Effector CD4-positive, alpha-beta T cell (primary cell): Measurements from ENCODE around the gene MTCL3.
A peak's percentile ranks its signal among the peaks of the same experiment; 100 is the strongest.

Experiments
- DNase-seq: peaks from one replicate; pipeline ENCODE4 v3.0.0-alpha.2; 2020

Gene MTCL3

DNA sequence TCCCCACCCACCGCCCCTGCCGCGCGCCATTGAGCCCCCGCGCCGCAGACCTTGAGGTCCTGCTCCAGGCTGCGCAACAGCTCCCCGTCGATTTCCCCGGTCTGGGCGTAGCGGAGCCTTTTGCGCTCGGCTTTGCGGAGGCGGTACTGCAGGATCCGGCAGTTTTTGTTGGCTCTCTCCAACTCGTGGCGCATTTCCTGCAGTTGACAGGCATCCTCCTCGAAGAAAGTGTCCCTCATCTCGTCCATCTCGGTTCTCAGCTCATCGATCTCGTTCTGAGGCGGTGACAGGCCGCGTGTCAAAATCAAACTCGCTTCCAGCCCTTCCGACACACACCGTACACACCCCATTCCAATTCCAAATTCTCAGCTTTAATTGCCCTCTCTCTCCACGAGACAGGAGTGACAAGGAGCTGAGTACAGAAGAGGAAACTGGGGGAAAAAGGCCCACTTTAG lies 4.3 kb downstream of the MTCL3 start:
- DNase-seq: peak; percentile 35

DNA sequence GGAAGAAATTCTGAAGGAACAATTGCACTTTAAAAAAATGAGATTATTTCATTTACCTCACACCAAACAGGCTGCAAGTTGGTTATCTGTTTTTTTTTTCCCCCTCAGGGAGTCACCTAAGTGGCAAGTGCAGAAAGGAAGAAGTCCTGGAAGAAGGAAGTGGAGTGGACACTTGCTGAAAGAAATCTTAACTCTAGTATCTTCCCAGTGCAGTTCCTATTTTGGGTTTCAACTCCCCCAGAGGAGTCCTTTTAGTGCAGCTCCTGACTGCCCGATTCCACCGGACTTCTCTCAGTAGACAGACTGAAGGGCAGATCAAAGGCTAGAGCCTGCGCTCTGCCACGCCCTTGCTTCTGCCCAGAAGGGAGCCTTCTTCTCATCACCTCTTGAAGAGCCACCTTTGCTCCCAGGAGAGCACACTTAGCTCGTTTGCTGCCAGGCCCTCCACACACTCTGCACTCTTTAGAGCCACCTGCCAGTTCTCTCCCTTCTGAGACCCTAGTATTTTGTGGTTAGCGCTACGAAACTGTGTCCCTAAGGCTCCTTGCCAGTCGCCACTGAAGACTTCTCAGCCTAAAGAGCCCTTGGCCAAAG lies 4.9 kb downstream of the MTCL3 start:
- DNase-seq: no peak

DNA sequence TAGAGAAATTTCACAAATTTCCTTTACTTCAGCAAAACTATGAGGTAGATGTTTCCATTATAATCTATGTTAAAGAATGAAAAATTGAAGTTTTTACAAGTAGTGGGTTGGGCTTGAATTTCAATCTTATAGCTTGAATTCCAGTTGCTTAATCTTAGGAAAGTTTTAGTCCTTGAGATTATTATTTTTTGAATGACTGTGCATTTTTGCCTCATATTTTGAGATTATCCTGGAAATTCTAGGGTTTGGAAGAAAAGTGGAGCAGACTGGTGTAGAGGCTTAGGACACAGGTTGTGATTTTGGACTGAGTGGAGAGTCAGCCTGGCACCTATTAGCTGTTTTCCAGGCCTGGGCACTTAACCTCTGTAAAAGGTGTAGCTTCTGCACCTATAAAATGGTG lies 5.7 kb downstream of the MTCL3 start:
- no peak for DNase-seq

DNA sequence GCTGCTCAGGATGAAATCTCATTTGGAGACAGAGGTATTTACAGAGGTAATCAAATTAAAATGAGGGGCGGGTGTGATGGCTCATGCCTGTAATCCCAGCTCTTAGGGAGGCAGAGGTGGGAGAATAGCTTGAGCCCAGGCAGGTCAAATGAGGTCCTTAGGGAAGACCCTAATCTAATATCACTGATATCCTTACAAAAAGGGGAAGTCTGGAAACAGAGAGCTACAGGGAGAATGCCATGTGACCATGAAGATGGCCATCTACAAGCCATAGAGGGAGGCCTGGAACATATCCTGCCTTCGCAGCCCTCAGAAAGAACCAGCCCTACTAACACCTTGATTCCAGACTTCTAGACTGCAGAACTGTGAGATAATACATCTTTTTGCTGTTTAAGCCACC lies 8.3 kb downstream of the MTCL3 start:
- no peak for DNase-seq

DNA sequence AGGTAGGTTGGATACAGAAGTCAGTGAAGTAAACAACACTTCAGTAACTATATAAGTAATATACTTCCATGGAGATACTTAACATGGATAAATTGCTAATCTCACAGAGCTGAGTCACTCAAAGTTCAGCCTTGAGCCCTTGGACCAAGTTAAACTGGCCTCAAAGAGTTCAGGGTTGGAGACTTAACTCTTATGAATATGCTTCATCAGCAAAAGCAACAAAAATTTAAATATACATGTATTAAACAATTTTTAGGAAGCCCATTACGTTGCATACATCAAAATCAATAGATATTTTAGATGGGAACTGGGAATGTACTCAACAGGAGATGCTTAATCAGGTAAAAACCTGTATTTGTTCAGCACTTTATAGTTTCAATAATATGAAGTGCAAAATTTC lies 12.2 kb downstream of the MTCL3 start:
- no peak for DNase-seq

DNA sequence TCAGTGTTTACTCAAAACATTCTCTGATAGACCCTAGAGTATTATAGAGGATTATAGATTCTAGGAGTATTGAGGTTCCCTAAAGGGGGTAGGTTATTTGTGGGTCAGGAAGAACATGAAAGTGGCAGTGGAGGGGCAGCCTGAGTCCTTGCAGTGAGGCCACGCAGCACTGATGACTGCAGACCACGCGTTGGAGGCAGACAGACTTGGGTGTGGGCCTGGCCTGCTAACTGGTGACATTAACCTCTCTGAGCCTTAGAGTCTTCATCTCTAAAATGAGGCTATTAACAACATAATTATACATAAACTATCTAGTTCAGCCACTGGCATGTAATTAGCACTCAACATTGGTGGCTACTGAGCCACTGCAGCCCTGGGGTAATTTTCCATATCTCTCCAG lies 16.1 kb downstream of the MTCL3 start:
- DNase-seq: no peak

DNA sequence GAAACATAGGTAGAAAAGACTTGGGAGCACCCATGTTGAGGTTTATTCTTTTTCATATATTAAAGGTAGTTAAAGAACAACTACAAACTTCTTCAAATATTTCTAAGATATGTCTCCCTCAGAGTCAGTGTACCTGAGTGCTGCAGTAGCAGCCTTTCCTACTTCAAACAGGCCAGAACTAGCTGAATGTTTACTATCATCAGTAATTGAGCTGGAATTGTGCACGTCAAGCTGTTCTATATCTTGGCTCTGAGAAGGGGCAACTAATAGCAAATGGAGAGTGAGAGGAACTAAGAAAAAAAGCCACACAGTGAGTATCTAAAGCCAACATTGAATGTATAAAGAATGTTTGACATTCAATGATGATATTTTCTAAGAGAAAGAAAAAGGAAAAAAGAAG lies 21.7 kb downstream of the MTCL3 start:
- no peak for DNase-seq

DNA sequence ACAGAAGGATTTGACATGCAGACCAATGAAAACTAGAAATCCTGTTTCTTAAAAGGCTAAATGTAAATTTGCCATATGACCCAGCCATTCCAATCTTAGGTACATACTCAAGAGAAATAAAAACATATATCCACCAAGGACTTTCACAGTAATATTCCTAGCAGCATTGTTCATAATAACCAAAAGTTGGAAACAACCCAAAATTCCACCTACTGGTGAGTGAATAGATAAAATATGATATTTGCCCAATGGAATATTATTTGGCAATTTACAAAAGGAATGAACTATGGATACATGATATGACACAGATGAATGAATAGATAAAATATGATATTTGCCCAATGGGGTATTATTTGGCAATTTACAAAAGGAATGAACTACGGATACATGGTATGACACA lies 22.7 kb downstream of the MTCL3 start:
- DNase-seq: no peak

DNA sequence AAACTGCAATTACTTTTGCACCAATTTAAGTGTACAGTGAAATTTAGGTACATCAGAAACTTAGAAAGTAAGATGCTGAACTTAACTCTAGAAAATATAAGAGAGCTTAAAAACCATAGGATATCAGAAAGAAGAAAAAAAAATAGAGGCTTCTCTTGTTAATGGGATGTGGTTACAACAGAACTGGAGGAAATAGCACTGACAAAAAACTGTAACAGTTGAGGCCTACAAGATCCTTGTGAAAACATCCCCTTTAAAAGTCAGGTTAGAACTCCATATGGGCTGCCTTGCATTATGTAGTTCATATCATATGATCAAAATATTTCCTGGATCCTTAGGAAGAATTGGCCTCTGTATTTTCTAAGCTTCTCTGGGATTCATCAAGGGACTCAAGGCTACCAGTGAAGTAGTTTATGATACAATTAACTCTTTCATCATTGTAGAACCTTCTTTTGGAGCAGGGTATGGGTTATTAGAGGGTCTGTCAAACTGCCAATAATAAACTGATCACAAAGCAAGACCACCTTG lies 24.8 kb downstream of the MTCL3 start:
- DNase-seq: no peak

DNA sequence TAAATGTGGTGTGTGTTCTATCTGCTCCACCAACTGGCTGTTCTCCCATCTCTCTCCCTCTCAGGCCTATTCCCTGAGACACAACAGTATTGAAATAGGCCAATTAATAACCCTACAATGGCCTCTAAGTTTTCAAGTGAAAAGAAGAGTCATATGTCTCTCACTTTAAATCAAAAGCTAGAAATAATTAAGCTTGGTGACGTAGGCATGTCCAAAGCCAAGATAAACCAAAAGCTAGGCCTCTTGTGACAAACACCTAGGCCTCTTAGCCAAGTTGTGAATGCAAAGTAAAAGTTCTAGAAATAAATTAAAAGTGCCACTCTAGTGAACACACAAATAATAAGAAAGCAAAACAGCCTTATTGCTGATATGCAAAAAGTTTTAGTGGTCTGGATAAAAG lies 29.9 kb downstream of the MTCL3 start:
- no peak for DNase-seq

DNA sequence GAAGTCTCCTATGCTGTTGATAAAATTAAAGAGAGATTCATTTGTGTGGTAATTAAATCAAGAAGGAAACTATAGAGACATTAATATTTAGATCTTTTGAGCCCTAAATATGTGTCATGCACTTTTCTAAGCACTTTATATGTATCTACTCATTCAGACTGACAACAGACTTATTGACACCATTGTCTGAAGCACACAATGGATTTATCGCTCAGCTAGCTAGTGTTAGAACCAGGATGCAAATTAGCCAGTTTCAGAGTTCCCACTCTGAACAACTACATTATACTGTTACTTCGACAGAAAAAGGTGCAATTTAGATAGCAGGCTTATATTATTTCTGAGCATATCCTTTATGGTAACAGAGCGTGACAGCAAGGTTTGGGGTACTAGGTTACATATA lies 32.2 kb downstream of the MTCL3 start:
- DNase-seq: no peak

DNA sequence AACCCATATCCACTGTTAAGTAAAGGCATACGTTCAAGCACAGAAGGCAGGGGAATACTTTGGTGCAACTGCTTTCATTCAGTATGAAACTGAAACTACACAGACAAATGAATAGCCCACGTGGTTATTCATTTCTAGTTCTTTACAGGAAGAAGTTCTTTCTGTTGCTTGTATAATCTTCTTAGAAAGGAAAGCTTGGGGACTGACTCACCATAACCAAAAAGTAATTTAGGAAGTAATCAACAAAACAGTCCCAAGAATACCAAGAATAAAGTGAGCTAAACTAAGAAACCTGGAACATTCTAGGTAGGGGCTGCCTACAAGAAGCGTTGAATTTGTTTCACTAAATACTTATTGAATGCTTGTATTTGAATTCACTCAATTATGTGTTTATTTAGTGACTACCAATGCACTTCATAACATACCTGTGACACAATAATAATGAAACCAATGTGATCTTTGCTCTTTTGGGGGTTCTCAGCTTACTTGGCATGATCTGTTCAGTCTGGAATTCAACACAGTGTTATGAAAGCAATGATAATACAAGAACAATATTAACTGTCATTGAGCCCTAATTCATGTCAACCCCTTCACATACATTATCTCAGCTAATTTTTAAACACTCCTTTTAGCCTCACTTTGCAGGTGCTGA lies 34.8 kb downstream of the MTCL3 start:
- DNase-seq: no peak

DNA sequence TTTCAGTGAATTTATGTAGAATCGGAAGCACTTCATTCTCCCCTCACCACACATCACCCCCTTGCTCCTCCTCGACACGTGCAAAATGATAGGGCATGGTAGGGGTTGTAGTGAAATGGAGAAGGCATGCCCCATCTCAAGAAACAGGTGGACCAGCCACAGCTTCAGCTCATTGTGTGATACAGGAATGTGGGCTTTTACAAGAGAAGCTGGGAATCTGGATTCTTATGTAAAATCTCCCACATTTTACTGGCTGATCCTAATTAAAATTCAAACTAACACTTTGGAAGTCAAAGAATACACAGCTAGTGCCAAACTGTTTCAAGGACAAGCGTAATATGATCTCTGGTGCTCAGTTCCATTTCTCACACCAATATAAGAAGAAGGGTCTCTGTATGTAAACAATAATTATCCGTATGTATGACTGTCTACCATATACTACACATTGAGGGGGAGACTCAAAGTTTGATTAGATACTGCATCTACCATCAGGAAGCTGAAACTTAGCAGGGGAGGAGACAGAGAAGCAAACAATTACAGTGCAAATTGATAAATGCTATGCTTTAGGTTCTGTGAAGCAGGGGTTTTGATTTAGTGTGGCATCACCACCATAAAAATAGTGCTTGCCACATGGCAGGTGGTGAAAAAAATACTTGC lies 35.6 kb downstream of the MTCL3 start:
- no peak for DNase-seq

DNA sequence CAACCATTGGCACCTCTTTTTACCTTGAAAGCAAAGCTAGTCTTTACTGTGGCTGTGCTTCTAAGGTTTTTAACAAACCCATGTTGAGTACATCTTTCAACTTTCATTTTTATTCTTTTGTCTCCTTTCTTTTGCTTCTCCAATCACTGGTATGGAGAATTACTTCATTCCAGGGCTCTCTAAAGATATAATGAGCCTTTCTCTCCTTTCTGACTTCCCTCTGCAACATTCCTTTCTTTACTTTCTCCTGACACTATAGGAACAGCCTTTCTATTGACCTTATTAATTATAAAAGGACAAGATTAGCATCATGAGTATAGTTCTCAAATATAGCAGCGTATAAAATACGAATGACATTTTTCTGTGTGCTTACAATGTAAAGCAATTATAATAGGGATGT lies 36.8 kb downstream of the MTCL3 start:
- no peak for DNase-seq

DNA sequence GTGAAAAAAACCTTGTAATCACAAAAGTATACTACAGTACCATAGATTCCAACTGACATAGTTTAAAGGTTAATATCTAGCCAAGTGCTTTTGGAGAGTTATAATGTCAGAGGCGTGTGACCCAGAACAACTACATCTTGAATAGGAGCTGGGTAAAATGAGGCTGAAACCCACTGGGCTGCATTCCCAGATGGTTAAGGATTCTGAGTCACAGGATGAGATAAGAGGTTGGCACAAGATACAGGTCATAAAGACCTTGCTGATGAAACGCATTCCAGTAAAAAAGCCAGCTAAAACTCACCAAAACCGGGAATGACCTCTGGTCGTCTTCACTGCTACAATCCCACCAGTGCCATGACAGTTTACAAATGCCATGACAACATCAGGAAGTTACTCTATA lies 37.5 kb downstream of the MTCL3 start:
- DNase-seq: no peak

DNA sequence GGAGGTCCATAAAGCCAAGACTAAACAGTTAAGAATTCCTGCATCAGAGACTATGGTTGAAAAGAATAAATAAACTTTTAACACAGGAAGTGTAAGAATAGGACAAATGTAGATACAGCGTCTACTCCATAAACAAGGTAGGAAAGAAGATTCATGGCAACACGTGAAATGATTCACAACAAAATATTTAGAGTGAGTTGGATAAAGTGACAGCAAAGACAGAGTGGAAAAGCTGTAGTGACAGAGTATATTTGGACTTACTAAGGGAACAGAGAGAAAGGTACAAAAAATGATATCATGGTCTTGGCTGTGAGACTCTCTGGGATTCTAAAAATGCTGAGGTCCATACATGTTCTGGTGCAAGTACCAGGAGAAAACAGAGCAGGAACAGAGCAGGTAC lies 38.0 kb downstream of the MTCL3 start:
- no peak for DNase-seq

DNA sequence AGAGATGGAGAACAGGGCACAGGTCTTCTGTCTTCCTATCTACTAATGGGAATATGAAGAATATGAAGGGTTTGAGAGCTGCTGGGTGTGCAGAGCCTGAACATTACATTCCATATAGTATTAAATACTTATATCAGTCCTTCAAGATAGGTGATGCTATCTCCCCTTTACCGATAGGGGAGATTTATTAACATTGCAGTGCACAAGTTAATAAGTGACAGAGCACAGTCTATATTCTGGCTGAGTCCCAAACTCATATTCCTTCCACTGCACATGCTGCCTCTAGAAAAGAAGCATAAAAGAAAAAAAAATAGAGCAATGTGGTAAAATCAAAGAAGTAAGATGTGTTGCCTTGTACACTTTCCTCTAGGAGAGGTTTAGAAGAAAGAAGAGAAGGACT lies 41.5 kb downstream of the MTCL3 start:
- DNase-seq: no peak

DNA sequence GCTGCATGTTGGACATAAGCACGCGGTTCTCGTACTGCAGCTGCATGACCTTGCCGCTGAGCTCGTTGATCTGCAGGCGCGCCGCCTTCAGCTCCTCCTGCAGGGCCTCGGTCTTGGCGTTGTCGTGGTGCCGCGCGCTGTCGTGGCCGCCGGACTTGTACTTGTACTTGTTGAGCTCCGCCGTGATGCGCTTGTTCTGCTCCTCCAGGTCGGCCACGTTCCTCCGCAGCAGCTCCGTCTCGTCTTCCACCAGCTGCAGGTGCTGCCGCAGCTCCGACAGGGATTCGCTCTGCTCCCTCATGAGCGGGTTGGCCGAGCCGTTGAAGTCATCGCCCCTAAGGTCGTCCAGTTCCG lies 43.3 kb downstream of the MTCL3 start:
- DNase-seq: no peak

DNA sequence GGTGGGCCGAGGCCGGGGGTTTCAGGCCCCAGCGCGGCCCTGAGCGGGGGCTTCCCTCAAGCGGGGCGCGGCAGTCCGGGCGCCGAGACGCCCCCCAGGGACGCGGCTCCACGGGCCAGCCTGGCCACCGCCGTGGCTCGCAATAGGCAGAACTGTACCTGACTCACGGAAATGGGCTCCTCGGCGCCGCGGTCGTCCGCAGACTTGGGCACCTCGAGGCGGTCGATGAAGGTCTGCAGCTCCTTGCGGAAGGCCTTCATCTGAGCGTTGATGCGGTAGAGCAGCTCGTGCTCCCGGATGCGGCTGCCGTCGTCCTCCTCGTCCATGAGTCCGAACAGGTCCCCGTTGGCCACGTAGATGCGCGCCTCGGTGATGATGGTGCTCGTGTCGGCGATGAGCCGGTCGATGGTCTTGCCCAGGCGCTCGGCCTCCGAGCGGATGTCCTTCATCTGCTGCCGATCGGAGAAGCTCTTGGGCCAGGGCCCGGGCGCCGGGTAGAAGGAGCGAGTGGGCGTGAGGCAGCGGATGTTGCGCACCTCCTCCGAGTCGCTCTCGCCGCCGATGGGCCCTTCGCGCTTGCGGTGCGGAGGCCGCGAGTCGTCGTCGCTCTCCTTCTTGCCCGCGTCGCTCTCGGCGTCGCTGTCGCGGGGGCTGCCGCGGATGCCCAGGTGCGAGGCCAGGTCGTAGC lies 43.9 kb downstream of the MTCL3 start:
- DNase-seq: no peak

DNA sequence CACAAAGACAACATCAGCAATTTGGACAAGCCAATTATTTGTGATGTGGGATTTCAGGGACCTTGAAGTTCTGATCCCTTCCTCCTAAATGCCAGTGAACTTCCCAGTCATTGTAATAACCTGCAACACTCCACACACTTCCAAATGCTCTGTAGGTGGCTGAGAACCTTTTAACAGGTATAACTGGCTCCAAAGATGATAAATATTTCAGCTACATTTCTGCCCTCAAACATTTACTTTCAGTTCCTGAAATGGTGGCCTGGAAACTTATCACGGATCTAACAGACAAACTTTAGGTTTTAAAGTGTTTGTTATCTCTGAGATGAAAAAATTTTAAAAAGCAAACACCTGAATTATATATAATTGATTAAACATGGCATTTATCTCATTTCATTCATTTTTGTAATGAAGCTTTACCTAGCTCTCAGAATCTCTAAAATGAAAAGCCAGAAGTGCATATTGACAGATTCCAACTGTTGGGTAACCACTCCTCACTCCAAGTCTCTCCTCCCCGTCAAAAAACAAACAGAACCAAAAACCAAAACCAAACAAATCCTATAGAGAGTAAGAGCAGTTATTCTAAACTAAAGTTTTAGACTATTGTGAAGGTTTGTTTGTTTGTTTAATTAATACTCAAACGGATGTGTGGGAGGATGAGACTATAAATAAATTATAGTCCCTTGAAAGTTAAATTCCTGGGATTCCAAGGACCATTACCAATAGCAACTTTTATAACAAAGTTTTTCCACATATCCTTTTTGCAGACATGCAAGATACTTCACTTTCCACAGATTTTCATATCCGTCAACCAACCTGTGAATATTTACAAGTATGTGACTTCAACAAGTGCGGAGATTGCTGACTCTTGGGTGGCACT lies 47.5 kb downstream of the MTCL3 start:
- no peak for DNase-seq

DNA sequence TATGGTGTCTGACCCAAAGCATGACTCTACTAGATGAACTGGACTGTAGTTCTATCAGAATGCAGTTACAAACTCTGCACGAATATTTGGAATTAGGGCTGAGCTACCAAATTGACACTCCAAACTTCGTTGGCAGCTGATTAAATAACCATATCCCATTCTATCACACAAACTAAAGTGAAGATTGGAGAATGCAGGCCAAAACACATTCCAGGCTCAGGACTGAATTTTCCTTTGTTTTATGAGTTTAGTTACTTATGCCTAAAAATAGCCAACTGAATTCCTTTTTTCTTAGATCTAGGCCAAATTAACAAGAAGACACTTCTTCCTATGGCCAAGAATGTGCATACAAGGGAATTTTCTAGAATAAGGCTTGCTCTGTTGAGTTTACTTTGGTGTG lies 50.2 kb downstream of the MTCL3 start:
- DNase-seq: no peak

DNA sequence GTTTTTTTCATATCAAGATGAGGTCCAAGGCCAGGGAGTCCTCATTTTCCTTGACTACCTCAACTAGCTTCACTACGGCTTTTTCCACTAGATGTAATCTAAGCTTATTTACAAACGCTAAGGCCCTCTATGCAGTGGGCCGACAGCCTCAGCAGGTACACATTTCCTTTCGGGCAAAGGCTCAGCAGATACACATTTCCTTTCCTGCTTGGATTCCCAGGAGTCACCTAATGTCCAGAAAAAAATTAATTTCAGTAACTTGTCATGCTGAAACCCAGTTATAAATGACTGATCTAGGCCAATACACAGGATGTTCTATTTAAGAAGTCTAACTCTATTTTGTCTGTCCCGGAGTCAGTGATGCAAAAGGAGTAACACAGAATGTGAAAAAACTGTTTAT lies 52.7 kb downstream of the MTCL3 start:
- DNase-seq: no peak
